GM23248 (cell line): ENCODE data around the gene SAGE1. TPM values are rescaled to one million over a fixed set of nuclear protein-coding genes. Genes with fewer than 3 reads are reported as not detected.

Source experiments
- DNase-seq: peaks from one replicate; pipeline ENCODE4 v3.0.0-alpha.2; 2015
- H2AFZ ChIP-seq: fragments of 200-600 bp; sonication (generic); 2 replicates; pipeline ENCODE4 v1.6.1; 2016; ENCODE audit warnings: antibody characterized with exemption
- H3F3A ChIP-seq: fragments of 200-600 bp; sonication (generic); 2 replicates; pipeline ENCODE4 v1.6.1; 2016; ENCODE audit warnings: mild to moderate bottlenecking, antibody characterized with exemption, mixed run types; ENCODE audit not compliant: insufficient read depth
- H3K27ac ChIP-seq: fragments of 200-600 bp; sonication (generic); 2 replicates; pipeline ENCODE4 v1.5.1; 2016; ENCODE audit warnings: mild to moderate bottlenecking
- H3K27me3 ChIP-seq: fragments of 200-600 bp; sonication (generic); replicated peaks from 2 replicates; pipeline ENCODE4 v1.6.1; 2016; ENCODE audit warnings: mild to moderate bottlenecking; ENCODE audit not compliant: insufficient read depth
- H3K36me3 ChIP-seq: fragments of 200-600 bp; sonication (generic); 2 replicates; pipeline ENCODE4 v1.6.1; 2016; ENCODE audit warnings: low read depth, mild to moderate bottlenecking
- H3K4me1 ChIP-seq: fragments of 200-600 bp; sonication (generic); 2 replicates; pipeline ENCODE4 v1.6.1; 2016; ENCODE audit warnings: mild to moderate bottlenecking; ENCODE audit not compliant: insufficient read depth
- H3K4me2 ChIP-seq: fragments of 200-600 bp; sonication (generic); one replicate; pipeline ENCODE4 v1.6.1; 2016; ENCODE audit warnings: mild to moderate bottlenecking; ENCODE audit not compliant: unreplicated experiment
- H3K4me3 ChIP-seq: fragments of 200-600 bp; sonication (generic); 2 replicates; pipeline ENCODE4 v1.5.1; 2016; ENCODE audit warnings: mild to moderate bottlenecking
- H3K79me2 ChIP-seq: fragments of 200-600 bp; sonication (generic); 2 replicates; pipeline ENCODE4 v1.6.1; 2016; ENCODE audit warnings: mild to moderate bottlenecking; ENCODE audit not compliant: insufficient read depth
- H3K9ac ChIP-seq: fragments of 200-600 bp; sonication (generic); 2 replicates; pipeline ENCODE4 v1.6.1; 2016; ENCODE audit warnings: mild to moderate bottlenecking
- H3K9me2 ChIP-seq: fragments of 200-600 bp; sonication (generic); 2 replicates; pipeline ENCODE4 v1.6.1; 2016; ENCODE audit warnings: mixed run types, mild to moderate bottlenecking, moderate library complexity; ENCODE audit not compliant: insufficient read depth
- H3K9me3 ChIP-seq: fragments of 200-600 bp; sonication (generic); one replicate; pipeline ENCODE4 v1.6.1; 2017; ENCODE audit warnings: low read depth
- H4K20me1 ChIP-seq: fragments of 200-600 bp; sonication (generic); 2 replicates; pipeline ENCODE4 v1.6.0; 2016; ENCODE audit not compliant: insufficient read depth
- EZH2 ChIP-seq: fragments of 200-600 bp; sonication (generic); IDR thresholded peaks from 2 replicates; pipeline ENCODE4 v1.6.1; 2018; ENCODE audit warnings: antibody characterized with exemption, mild to moderate bottlenecking; ENCODE audit not compliant: insufficient read depth, poor library complexity, severe bottlenecking
- EZH2phosphoT487 ChIP-seq: fragments of 200-600 bp; sonication (generic); IDR thresholded peaks from 2 replicates; pipeline ENCODE4 v1.6.1; 2018; ENCODE audit warnings: antibody characterized with exemption, moderate library complexity, mild to moderate bottlenecking, low read depth; ENCODE audit not compliant: insufficient read depth
- WGBS, 2 experiments: methylation state at CpG; one replicate each; pipeline ENCODE4 v1.1.6; 2015 to 2017; ENCODE audit warnings: low lambda C conversion rate in 2 of 2, low coverage in 1 of 2; ENCODE audit errors: missing lambda C conversion rate in 2 of 2; 5-methylcytosine and 5-hydroxymethylcytosine counted together
- in situ Hi-C: fragments of 300-500 bp; cut with MboI; formaldehyde crosslinking; loops from 2 replicates; pipeline ENCODE4 v1.15.0; 2020
- polyA plus RNA-seq: library from polyadenylated mRNA; unstranded; fragments of >200 nt; fragmentation: Nextera tagmentation; extraction: Ambion mirVana; gene quantifications from 2 replicates; pipeline ENCODE4 v1.2.1, GENCODE V29; 2016
- total RNA-seq: library from RNA; depleted of rRNA; stranded (reverse); fragments of >200 nt; shearing (Covaris generic); gene quantifications from 2 replicates; pipeline ENCODE4 v1.2.3, GENCODE V29; 2014; rRNA removed

SAGE1 gene
- total and polyA plus RNA-seq, 2 experiments from 2014 or later = not detected

DNA sequence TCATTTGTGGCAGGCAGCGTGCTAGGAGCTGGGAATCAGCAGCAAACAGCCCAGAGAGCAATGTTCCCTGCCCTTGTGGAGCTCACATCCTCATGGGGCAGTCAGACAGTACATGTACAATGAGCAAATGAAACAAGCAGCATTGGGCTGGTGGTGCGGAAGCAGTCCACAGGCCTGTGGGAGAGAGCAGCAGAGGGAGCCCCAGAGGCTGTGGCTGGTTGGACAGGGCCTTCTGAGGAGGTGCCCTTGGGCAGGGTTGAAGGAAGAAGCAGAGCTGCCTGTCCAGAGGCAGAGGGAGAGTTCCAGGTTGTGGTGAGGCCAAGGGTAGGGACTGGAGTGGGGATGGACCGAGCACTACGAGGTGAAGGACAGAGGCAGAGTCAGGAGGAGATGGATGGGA, 57.8 kb downstream of the SAGE1 start:
- no peaks in the 10 kb centered on the region for H3K9me3 ChIP-seq
- no peak overlapping the region for H3K4me2 ChIP-seq
- H4K20me1 ChIP-seq = no peaks in the 10 kb centered on the region
- H3K36me3 ChIP-seq = no peaks in the 10 kb centered on the region
- no peak for DNase-seq
- 79 to 83% methylated on average over 4 of the region's 4 CpGs for WGBS, 2 experiments
- in situ Hi-C loops = no loop called here
- no peaks in the 10 kb centered on the region for H3K27me3 ChIP-seq
- H3K9ac ChIP-seq = no peak overlapping the region
- H3K4me1 ChIP-seq = no peaks in the 10 kb centered on the region
- H3K79me2 ChIP-seq = no peaks in the 10 kb centered on the region
- H2AFZ ChIP-seq = no peak overlapping the region
- H3K4me3 ChIP-seq = no peak overlapping the region
- H3F3A ChIP-seq = no peaks in the 10 kb centered on the region
- H3K9me2 ChIP-seq = no peaks in the 10 kb centered on the region
- TF ChIP-seq EZH2 (no peak), EZH2phosphoT487 (no peak)
- H3K27ac ChIP-seq = no peak overlapping the region

Other genes with a start within 250 kb of the SAGE1 start
- gene CT45A1, start 180.1 kb upstream of the SAGE1 start, total RNA-seq = not detected in 2 replicates
- gene CT45A1, start 180.1 kb upstream of the SAGE1 start, polyA plus RNA-seq = not detected in 2 replicates
- not detected in 2 replicates for gene CT45A3, start 125.5 kb upstream of the SAGE1 start, total RNA-seq
- not detected in 2 replicates for gene CT45A3, start 125.5 kb upstream of the SAGE1 start, polyA plus RNA-seq
- gene CT45A5, start 108.2 kb upstream of the SAGE1 start, total RNA-seq = not detected in 2 replicates
- gene CT45A5, start 108.2 kb upstream of the SAGE1 start, polyA plus RNA-seq = not detected in 2 replicates
- not detected in 2 replicates for gene CT45A6, start 90.9 kb upstream of the SAGE1 start, total RNA-seq
- gene CT45A6, start 90.9 kb upstream of the SAGE1 start, polyA plus RNA-seq = not detected in 2 replicates
- gene CT45A2, start 73.7 kb upstream of the SAGE1 start, total RNA-seq = not detected in 2 replicates
- gene CT45A2, start 73.7 kb upstream of the SAGE1 start, polyA plus RNA-seq = not detected in 2 replicates
- gene CT45A7, start 56.4 kb upstream of the SAGE1 start, total RNA-seq = not detected in 2 replicates
- gene CT45A7, start 56.4 kb upstream of the SAGE1 start, polyA plus RNA-seq = not detected in 2 replicates
- not detected in 2 replicates for gene CT45A8, start 39.2 kb upstream of the SAGE1 start, total RNA-seq
- gene CT45A8, start 39.2 kb upstream of the SAGE1 start, polyA plus RNA-seq = not detected in 2 replicates
- gene CT45A9, start 21.9 kb upstream of the SAGE1 start, total RNA-seq = not detected in 2 replicates
- not detected in 2 replicates for gene CT45A9, start 21.9 kb upstream of the SAGE1 start, polyA plus RNA-seq
- gene CT45A10, start 272 bp upstream of the SAGE1 start, total RNA-seq = not detected in 2 replicates
- not detected in 2 replicates for gene CT45A10, start 272 bp upstream of the SAGE1 start, polyA plus RNA-seq
- gene MMGT1, start 80.3 kb downstream of the SAGE1 start, total RNA-seq = 28.6 and 30.6 TPM in 2 replicates
- gene MMGT1, start 80.3 kb downstream of the SAGE1 start, polyA plus RNA-seq = 24.7 and 26.3 TPM in 2 replicates
- gene SLC9A6, start 91.7 kb downstream of the SAGE1 start, total RNA-seq = 24.5 and 27.0 TPM in 2 replicates
- gene SLC9A6, start 91.7 kb downstream of the SAGE1 start, polyA plus RNA-seq = 11.4 and 13.1 TPM in 2 replicates